Parietal lobe (tissue), 2 donors: ENCODE measurements around the gene FBXO9. TPM values are rescaled to one million over a fixed set of nuclear protein-coding genes. Genes with fewer than 3 reads are reported as not detected.

ENCODE experiments used
- small RNA-seq: library from RNA; depleted of rRNA; stranded (forward); fragments of <200 nt; gene quantifications from one replicate; pipeline ENCODE3, GENCODE V24; 2014; ENCODE audit warnings: low replicate concordance
- total RNA-seq: library from RNA; depleted of rRNA; stranded (reverse); fragments of >200 nt; gene quantifications from one replicate; pipeline ENCODE4 v1.2.3, GENCODE V29; 2014

Gene FBXO9
- 51.0 TPM for total RNA-seq

GRCh38 chr6:53065266-53066076 is at the start of gene FBXO9:
Gene FBXO9 (plus strand): TSS chr6:53065404. CDS start chr6:53065790, 386 bp downstream.

GRCh38 chr6:53148684-53149083 is 83.5 kb downstream of the FBXO9 start, which contains the start of gene GCM1:
Gene GCM1 (minus strand): TSS chr6:53148841. CDS start chr6:53145632, 3,209 bp downstream.

Small RNA genes within 50 kb of the gene (small RNA-seq; reads per million reads assigned to genes)
- gene RN7SL244P: not detected

Other genes with a start within 250 kb of the FBXO9 start
- gene GSTA5, start 224.6 kb upstream of the FBXO9 start, total RNA-seq: not detected
- gene GSTA3, start 155.7 kb upstream of the FBXO9 start, total RNA-seq: not detected
- 133 TPM for gene GSTA4, start 70.1 kb upstream of the FBXO9 start, total RNA-seq
- gene CILK1, start 3.6 kb upstream of the FBXO9 start, total RNA-seq: 39.4 TPM
- not detected for gene GCM1, start 83.4 kb downstream of the FBXO9 start, total RNA-seq